Endothelial cell of umbilical vein (primary cell): ENCODE results near the gene GAB2.

Source experiments
- EZH2 ChIP-seq: IDR thresholded peaks from 2 replicates; pipeline ENCODE4 v1.6.1; 2012; ENCODE audit warnings: borderline replicate concordance, low read depth, mild to moderate bottlenecking, moderate library complexity, low read length, inconsistent platforms; ENCODE audit not compliant: severe bottlenecking
- FOS ChIP-seq: IDR thresholded peaks from 2 replicates; pipeline ENCODE4 v1.6.1; 2011; ENCODE audit warnings: mild to moderate bottlenecking, low read length, moderate library complexity, borderline replicate concordance; ENCODE audit not compliant: insufficient read depth
- JUN ChIP-seq: IDR thresholded peaks from 2 replicates; pipeline ENCODE4 v1.6.1; 2011; ENCODE audit warnings: borderline replicate concordance, low read depth; ENCODE audit not compliant: insufficient read length, insufficient read depth
- MYC ChIP-seq: IDR thresholded peaks from one replicate; pipeline ENCODE4 v1.6.1; 2011; ENCODE audit warnings: mild to moderate bottlenecking, low read depth, low read length
- POLR2A ChIP-seq: IDR thresholded peaks from 2 replicates; pipeline ENCODE4 v1.6.1; 2012; ENCODE audit warnings: low read depth, mild to moderate bottlenecking, control low read depth, low read length
- POLR2AphosphoS5 ChIP-seq: IDR thresholded peaks from 2 replicates; pipeline ENCODE4 v1.6.1; 2012; ENCODE audit warnings: low read depth, mild to moderate bottlenecking, control low read depth, low read length, moderate library complexity; ENCODE audit not compliant: insufficient read depth
- TF ChIP-seq, protein P1 (sequence below), 2 donors: IDR thresholded peaks; 1 replicate in 1 of 2; 2 replicates in 1 of 2; pipeline ENCODE4 v1.5.1; 2011; ENCODE audit warnings: low read length in 2 of 2, mild to moderate bottlenecking in 2 of 2, moderate library complexity in 2 of 2, control low read depth in 1 of 2, inconsistent platforms in 1 of 2, low read depth in 1 of 2; ENCODE audit not compliant: insufficient read depth in 1 of 2; ENCODE audit errors: extremely low read depth in 1 of 2
- TF ChIP-seq, protein P2 (sequence below): IDR thresholded peaks from 2 replicates; pipeline ENCODE4 v1.6.1; 2011; ENCODE audit not compliant: insufficient read depth, insufficient read length

GRCh38 chr11:78350091-78350645 lies 67.5 kb downstream of the GAB2 start:
- TF ChIP-seq, protein P1, sequence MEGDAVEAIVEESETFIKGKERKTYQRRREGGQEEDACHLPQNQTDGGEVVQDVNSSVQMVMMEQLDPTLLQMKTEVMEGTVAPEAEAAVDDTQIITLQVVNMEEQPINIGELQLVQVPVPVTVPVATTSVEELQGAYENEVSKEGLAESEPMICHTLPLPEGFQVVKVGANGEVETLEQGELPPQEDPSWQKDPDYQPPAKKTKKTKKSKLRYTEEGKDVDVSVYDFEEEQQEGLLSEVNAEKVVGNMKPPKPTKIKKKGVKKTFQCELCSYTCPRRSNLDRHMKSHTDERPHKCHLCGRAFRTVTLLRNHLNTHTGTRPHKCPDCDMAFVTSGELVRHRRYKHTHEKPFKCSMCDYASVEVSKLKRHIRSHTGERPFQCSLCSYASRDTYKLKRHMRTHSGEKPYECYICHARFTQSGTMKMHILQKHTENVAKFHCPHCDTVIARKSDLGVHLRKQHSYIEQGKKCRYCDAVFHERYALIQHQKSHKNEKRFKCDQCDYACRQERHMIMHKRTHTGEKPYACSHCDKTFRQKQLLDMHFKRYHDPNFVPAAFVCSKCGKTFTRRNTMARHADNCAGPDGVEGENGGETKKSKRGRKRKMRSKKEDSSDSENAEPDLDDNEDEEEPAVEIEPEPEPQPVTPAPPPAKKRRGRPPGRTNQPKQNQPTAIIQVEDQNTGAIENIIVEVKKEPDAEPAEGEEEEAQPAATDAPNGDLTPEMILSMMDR (IDR thresholded peaks at IDR 0.05; ENCODE audit: extremely low read depth in 1 of 2, insufficient read depth in 1 of 2, low read depth in 1 of 2, low read length in 2 of 2) = no peak
- TF ChIP-seq, protein P2, sequence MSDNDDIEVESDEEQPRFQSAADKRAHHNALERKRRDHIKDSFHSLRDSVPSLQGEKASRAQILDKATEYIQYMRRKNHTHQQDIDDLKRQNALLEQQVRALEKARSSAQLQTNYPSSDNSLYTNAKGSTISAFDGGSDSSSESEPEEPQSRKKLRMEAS = no peak
- TF ChIP-seq FOS (no peak), POLR2A (no peak), EZH2 (no peak), POLR2AphosphoS5 (no peak), MYC (no peak), JUN (no peak)
